ENCODE measurements around the gene EFCAB9.

GRCh38 chr5:172185096-172185461, 8.9 kb upstream of the EFCAB9 start:
- no peak for TF ChIP-seq CTCF (IDR thresholded peaks at IDR 0.05)
- TF ChIP-seq POLR2A (IDR thresholded peaks at IDR 0.05) = no peak

All from heart left ventricle (tissue), 13 donors.